OCI-LY3 (cell line): Measurements from ENCODE around the gene THUMPD1.

Experiments
- CTCF ChIP-seq: fragments of 200-600, 300-600 bp; sonication (generic); IDR thresholded peaks from 2 replicates; pipeline ENCODE4 v1.5.1; 2014; ENCODE audit warnings: antibody characterized with exemption, low read length, low read depth
- EZH2phosphoT487 ChIP-seq: fragments of 200-600 bp; shearing (Covaris generic); IDR thresholded peaks from 2 replicates; pipeline ENCODE4 v1.6.1; 2018; ENCODE audit warnings: antibody characterized with exemption, mixed run types, low read depth

GRCh38 chr16:20726661-20727060, 15.0 kb downstream of the THUMPD1 start:
- TF ChIP-seq EZH2phosphoT487 (no peak), CTCF (no peak)
